ENCODE results near the gene CEMIP.

DNA sequence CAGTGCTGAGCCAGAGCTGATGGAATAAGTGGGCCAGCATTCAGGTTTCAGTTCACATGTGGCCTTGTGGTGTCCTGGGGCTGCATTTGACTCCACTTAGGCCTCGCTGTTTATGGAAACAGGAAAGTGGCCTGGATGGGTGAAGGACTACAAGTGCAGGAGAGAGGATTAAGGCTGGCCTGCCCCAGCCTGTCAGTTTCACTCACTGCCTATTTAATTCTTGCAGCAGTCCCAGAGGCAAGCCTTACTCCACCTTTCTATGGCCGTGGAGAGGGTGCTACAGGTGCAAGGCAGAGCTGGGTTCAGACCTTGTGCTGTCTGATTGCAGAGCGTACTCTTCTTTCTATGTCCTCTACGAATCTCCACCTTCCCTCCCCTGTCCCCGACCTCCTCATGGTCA lies 46.4 kb upstream of the CEMIP start:
- TF ChIP-seq, protein P1, sequence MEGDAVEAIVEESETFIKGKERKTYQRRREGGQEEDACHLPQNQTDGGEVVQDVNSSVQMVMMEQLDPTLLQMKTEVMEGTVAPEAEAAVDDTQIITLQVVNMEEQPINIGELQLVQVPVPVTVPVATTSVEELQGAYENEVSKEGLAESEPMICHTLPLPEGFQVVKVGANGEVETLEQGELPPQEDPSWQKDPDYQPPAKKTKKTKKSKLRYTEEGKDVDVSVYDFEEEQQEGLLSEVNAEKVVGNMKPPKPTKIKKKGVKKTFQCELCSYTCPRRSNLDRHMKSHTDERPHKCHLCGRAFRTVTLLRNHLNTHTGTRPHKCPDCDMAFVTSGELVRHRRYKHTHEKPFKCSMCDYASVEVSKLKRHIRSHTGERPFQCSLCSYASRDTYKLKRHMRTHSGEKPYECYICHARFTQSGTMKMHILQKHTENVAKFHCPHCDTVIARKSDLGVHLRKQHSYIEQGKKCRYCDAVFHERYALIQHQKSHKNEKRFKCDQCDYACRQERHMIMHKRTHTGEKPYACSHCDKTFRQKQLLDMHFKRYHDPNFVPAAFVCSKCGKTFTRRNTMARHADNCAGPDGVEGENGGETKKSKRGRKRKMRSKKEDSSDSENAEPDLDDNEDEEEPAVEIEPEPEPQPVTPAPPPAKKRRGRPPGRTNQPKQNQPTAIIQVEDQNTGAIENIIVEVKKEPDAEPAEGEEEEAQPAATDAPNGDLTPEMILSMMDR (conservative IDR thresholded peaks at IDR 0.05; ENCODE audit: low read depth, low read length), result no peak
- TF ChIP-seq POLR2A (IDR thresholded peaks at IDR 0.05; ENCODE audit: low read depth, low read length) (no peak), CHD1 (IDR thresholded peaks at IDR 0.05; ENCODE audit: low read depth, low read length) (no peak), RCOR1 (IDR thresholded peaks at IDR 0.05; ENCODE audit: insufficient replicate concordance, low read length) (no peak), SMC3 (IDR thresholded peaks at IDR 0.05; ENCODE audit: low read depth, low read length) (no peak), FOS (IDR thresholded peaks at IDR 0.05; ENCODE audit: low read depth, low read length) (no peak), RFX5 (IDR thresholded peaks at IDR 0.05; ENCODE audit: low read depth, low read length) (no peak), MXI1 (IDR thresholded peaks at IDR 0.05; ENCODE audit: borderline replicate concordance, low read depth, low read length) (no peak), CEBPB (IDR thresholded peaks at IDR 0.05; ENCODE audit: low read depth, low read length) (no peak), MAFK (IDR thresholded peaks at IDR 0.05; ENCODE audit: low read depth, low read length) (no peak), BHLHE40 (IDR thresholded peaks at IDR 0.05; ENCODE audit: low read depth, low read length) (no peak)
- TF ChIP-seq, protein P2, sequence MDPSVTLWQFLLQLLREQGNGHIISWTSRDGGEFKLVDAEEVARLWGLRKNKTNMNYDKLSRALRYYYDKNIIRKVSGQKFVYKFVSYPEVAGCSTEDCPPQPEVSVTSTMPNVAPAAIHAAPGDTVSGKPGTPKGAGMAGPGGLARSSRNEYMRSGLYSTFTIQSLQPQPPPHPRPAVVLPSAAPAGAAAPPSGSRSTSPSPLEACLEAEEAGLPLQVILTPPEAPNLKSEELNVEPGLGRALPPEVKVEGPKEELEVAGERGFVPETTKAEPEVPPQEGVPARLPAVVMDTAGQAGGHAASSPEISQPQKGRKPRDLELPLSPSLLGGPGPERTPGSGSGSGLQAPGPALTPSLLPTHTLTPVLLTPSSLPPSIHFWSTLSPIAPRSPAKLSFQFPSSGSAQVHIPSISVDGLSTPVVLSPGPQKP (IDR thresholded peaks at IDR 0.05; ENCODE audit: borderline replicate concordance, low read depth, low read length), result no peak
- TF ChIP-seq, protein P3, sequence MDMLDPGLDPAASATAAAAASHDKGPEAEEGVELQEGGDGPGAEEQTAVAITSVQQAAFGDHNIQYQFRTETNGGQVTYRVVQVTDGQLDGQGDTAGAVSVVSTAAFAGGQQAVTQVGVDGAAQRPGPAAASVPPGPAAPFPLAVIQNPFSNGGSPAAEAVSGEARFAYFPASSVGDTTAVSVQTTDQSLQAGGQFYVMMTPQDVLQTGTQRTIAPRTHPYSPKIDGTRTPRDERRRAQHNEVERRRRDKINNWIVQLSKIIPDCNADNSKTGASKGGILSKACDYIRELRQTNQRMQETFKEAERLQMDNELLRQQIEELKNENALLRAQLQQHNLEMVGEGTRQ (IDR thresholded peaks at IDR 0.05; ENCODE audit: low read depth, low read length), result no peak

Data from IMR-90 (cell line).